VCaP (cell line): ENCODE data around the gene SLC38A11.
"Not testable (repeated sequence)": the region's sequence is repeated elsewhere in the genome, so short reads cannot be mapped to it uniquely, and the experiment has no call there.

Source experiments
- H3K27ac ChIP-seq: fragments of 450-650 bp; 2 replicates; pipeline ENCODE4 v1.5.1; 2017
- TF ChIP-seq, protein P1 (sequence below): fragments of 450-650 bp; conservative IDR thresholded peaks from 2 replicates; pipeline ENCODE4 v1.5.1; 2017; ENCODE audit warnings: mild to moderate bottlenecking, moderate library complexity

SLC38A11 gene

DNA sequence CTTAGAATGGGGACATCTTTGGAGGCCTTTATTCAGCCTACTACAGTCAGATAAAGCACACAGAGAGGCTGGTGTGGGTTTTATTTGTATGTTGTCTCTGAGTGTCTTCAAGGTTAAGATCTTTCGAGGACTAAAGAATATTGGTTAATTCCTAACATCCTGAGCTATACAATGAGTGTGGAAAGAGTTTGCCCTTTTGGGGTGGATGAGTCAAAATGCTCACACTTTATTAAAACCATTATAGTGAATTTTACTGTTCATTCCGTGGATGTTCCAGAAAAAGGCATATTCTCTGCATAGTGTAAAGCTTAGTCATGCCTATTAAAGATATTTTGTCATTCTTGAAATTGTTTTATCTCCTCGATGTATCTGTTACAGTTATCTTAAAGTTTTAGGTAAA, 29.1 kb upstream of the SLC38A11 start:
- TF ChIP-seq, protein P1, sequence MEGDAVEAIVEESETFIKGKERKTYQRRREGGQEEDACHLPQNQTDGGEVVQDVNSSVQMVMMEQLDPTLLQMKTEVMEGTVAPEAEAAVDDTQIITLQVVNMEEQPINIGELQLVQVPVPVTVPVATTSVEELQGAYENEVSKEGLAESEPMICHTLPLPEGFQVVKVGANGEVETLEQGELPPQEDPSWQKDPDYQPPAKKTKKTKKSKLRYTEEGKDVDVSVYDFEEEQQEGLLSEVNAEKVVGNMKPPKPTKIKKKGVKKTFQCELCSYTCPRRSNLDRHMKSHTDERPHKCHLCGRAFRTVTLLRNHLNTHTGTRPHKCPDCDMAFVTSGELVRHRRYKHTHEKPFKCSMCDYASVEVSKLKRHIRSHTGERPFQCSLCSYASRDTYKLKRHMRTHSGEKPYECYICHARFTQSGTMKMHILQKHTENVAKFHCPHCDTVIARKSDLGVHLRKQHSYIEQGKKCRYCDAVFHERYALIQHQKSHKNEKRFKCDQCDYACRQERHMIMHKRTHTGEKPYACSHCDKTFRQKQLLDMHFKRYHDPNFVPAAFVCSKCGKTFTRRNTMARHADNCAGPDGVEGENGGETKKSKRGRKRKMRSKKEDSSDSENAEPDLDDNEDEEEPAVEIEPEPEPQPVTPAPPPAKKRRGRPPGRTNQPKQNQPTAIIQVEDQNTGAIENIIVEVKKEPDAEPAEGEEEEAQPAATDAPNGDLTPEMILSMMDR, result no peak
- H3K27ac ChIP-seq, result no peak overlapping the region

DNA sequence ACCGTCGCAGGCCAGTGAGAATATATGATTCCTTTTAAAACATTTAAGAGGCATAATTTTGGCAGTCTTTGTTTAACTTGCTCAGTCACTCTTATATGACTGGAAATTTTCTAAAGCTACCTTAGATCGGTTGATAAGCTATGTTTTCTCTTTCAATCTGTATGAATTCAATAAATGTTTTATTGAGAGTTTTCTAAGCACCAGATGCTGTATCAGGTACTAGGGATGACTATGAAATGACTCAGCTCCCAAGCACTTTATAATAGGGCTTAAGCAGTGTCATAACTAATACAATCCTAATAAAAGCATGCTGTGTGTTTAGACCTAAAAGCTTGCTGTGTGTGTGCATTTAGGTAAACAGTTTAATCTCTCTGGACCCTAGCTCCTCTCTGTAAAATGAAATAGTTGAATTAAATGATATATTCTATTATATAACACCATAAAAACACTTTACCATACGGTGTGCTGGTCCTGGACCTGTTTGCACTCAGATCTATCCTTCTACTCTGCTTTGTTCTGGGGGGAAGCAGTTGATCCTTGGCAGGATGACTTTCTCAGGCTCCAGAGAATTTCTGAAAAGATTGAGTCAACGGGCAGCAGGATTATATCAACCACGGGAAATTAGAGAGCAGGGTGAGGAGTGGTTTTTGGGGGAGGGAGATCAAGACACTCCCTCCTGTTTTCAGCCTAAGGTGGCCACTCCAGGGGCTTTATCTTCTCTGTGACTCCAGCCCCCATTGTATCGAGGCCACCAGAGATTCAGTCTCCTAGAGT, 26.1 kb upstream of the SLC38A11 start:
- TF ChIP-seq, protein P1, result no peak
- H3K27ac ChIP-seq, result peak overlapping the region; percentile 85

DNA sequence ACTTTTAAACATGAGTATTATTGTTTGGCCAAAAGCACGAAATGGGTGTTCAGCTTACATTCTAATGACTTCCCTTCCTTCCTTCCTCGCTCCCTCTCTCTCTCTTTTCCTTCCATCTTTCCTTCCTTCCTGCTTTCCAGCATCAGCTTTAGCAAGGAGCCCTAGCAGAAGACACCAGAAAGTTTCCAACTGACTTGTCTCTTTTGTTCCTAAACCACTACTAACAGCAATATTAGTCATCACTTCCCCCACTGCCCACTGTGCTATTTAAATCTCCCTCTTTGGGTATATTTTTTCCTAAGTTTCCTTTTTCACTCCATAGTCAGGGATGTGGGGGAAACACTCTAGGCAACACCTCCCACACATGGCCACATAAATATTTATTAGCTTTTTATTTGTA, 25.4 kb upstream of the SLC38A11 start:
- peak overlapping the region; percentile 85 for H3K27ac ChIP-seq

DNA sequence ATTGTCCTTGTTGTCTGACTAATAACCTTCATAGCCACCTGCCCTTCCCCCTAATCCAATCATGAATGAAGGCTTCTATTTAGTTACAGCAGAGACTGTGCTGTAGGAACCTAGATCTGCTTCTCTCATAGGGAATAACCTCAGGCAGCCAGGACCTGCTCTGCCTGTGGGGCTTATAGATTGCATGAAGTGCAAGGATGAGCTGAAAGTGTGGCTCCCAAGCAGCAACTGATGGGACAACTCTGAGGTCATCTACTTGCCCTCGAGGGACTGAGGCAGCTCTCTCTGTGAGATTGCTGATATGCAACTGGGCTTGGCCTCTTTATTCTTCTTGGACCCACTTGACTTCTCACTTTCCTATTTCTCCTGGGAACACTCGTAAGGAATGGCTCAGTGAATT, 23.8 kb upstream of the SLC38A11 start:
- TF ChIP-seq, protein P1, result no peak
- no peak overlapping the region for H3K27ac ChIP-seq

DNA sequence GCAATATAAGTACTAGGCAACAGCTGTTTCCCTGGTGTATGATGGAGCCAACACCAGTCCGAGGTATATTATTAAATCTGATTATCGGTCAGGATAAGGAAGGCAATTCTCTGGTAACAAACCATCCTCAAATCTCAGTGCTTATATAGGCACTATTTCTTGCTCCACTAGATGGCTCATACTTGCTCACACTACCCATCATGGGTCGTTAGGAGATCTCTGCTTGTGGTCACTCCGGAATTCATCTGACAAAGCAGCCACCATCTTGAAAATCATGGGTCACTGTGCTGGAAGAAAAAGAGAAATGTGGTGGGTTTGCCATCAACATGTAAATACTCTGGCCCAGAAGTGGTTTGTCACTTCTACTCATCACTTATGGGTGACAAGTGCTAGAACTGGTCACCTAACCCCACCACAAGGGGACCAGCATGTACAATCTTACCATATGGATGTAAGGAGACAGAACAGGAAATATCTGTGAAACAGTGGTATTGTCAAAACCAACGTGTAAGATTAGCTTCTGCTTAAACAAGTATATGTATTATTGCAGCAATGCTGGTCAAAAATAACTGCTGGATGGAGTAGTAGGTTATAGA, 21.6 kb upstream of the SLC38A11 start:
- H3K27ac ChIP-seq, result not testable (repeated sequence)

DNA sequence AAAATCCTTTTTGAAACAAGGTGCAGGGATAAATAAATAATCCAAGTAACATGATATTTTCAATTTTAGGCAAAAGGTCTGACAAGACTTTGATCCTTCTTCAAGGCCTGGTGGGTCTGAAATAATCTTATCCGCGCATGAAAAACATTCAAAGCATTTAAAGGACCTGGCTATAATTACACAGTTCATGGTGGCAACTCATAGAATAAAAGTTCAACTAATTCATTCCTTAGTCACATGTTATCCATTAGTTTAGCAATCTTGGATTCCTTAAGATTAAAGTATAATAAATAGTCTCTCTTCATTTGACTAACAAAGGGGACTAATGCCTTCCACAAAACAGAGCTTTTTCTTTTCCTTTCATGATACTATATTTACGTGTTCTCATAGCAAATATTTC, 21.0 kb upstream of the SLC38A11 start:
- TF ChIP-seq, protein P1, result no peak
- no peak overlapping the region for H3K27ac ChIP-seq

DNA sequence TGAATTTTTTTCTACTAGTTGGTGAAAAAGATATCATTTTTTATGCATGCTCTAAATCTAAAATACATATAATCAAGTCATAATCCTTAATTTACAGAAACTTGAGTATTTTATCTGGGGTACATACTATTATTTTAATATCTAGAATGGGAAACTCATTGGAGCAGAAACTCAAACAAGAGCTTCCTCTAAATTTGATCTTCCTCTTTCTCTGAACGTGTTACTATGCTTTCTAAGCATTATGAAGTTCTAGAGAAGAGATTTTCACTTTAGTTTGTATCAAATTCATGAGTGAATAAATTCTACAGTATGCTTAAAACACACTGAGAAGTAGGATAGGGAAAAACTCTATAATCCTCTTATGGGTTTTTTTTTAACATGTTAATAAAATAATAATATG, 20.6 kb upstream of the SLC38A11 start:
- TF ChIP-seq, protein P1, result no peak

DNA sequence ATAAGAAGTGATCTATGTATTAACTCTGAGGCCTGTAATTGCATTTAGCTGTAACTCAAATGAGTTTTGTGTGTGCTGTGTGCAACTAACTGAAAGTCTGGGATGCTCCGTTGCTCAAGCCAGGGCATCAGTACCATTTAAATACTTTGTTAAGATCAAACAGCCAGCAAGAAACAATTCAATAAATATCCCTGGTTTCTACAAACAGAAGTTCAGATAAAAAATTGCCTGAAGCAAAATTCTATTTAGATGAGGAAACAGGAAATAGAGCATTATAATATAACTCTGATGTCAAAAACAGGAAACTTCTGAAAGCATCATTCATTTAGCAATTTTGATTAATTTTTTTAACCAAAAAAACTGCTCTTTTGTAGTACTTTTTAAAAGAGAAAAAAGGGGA, 18.9 kb upstream of the SLC38A11 start:
- H3K27ac ChIP-seq, result no peak overlapping the region
- TF ChIP-seq, protein P1, result no peak

More for the DNA sequence above, 20.6 kb upstream of the SLC38A11 start:
- no peak overlapping the region for H3K27ac ChIP-seq
